K562 (cell line): ENCODE data around the gene PRKCQ. TPM values are rescaled to one million over a fixed set of nuclear protein-coding genes. Genes with fewer than 3 reads are reported as not detected.
A peak's percentile ranks its signal among the peaks of the same experiment; 100 is the strongest.

Experiments
- CBFA2T3 ChIP-seq: fragments of 450-650 bp; IDR thresholded peaks from 2 replicates; pipeline ENCODE4 v1.6.1; 2017
- CREM ChIP-seq: IDR thresholded peaks from 2 replicates; pipeline ENCODE4 v1.6.1; 2014; ENCODE audit warnings: antibody characterized with exemption, low read depth
- DACH1 ChIP-seq: fragments of 450-650 bp; IDR thresholded peaks from 2 replicates; pipeline ENCODE4 v1.6.1; 2018; ENCODE audit not compliant: partially characterized antibody
- E2F3 ChIP-seq: fragments of 250-450 bp; sonication (Bioruptor Pico); IDR thresholded peaks from 2 replicates; pipeline ENCODE4 v1.4.0; 2020; ENCODE audit warnings: mild to moderate bottlenecking
- ERF ChIP-seq: fragments of 450-650 bp; formaldehyde crosslinking; IDR thresholded peaks from 2 replicates; pipeline ENCODE4 v1.4.0; 2020; ENCODE audit warnings: mild to moderate bottlenecking, mixed read lengths
- GABPB2 ChIP-seq: fragments of 250-450 bp; sonication (Bioruptor Pico); conservative IDR thresholded peaks from 2 replicates; pipeline ENCODE4 v1.5.1; 2021; ENCODE audit warnings: mild to moderate bottlenecking
- HDAC2 ChIP-seq: fragments of 450-650 bp; IDR thresholded peaks from 2 replicates; pipeline ENCODE4 v1.6.1; 2016; ENCODE audit warnings: mild to moderate bottlenecking
- HDGF ChIP-seq: fragments of 450-650 bp; IDR thresholded peaks from 2 replicates; pipeline ENCODE4 v1.6.1; 2016
- HLTF ChIP-seq: fragments of 450-650 bp; IDR thresholded peaks from 2 replicates; pipeline ENCODE4 v1.6.1; 2016
- KDM4B ChIP-seq, 2 experiments: fragments of 450-650 bp in 1 of 2; sonication (generic) in 1 of 2; IDR thresholded peaks; 2 replicates each; pipeline ENCODE4 v1.6.1; 2016 to 2017; ENCODE audit warnings: borderline replicate concordance in 2 of 2, antibody characterized with exemption in 1 of 2, low read depth in 1 of 2, mild to moderate bottlenecking in 1 of 2
- POLR2H ChIP-seq: IDR thresholded peaks from 2 replicates; pipeline ENCODE4 v1.6.1; 2016; ENCODE audit warnings: missing genetic modification characterization, low read depth, mild to moderate bottlenecking, control low read depth, missing compliant biosample characterization, moderate library complexity
- RB1 ChIP-seq: fragments of 450-650 bp; IDR thresholded peaks from 2 replicates; pipeline ENCODE4 v1.6.1; 2017; ENCODE audit warnings: low read depth, mild to moderate bottlenecking
- SMARCB1 ChIP-seq: IDR thresholded peaks from 2 replicates; pipeline ENCODE4 v1.6.1; 2011; ENCODE audit warnings: improper control_type of control experiment, low read depth; ENCODE audit not compliant: insufficient read length
- TSC22D4 ChIP-seq: fragments of 450-650 bp; IDR thresholded peaks from 2 replicates; pipeline ENCODE4 v1.6.1; 2016; ENCODE audit warnings: missing genetic modification characterization, missing biosample characterization, control low read depth
- ZNF232 ChIP-seq: sonication (generic); formaldehyde crosslinking; IDR thresholded peaks from 2 replicates; pipeline ENCODE4 v1.8.0; 2022; ENCODE audit warnings: mild to moderate bottlenecking, missing genetic modification reagents
- ZNF324 ChIP-seq: fragments of 250-450 bp; sonication (Bioruptor Pico); IDR thresholded peaks from 2 replicates; pipeline ENCODE4 v1.4.0; 2020; ENCODE audit warnings: mild to moderate bottlenecking
- ZNF785 ChIP-seq: fragments of 250-450 bp; sonication (Bioruptor Pico); IDR thresholded peaks from 2 replicates; pipeline ENCODE4 v1.4.0; 2020; ENCODE audit warnings: mild to moderate bottlenecking
- polyA plus RNA-seq, 8 experiments: library from polyadenylated mRNA; depleted of rRNA in 4 of 8; stranded (reverse) in 5 of 8; unstranded in 3 of 8; fragments of >200 nt; fragmentation: Nextera tagmentation in 2 of 8; fragmentation: Illumina TruSeq in 1 of 8; extraction: Ambion mirVana in 2 of 8; extraction: Trizol in 1 of 8; gene quantifications; 2 replicates each; pipeline versions ENCODE4 v1.2.1 to v1.2.3, GENCODE V29; 2011 to 2014; ENCODE audit warnings: inconsistent platforms in 1 of 8, missing spikeins in 1 of 8
- total RNA-seq, 7 experiments: library from RNA; depleted of rRNA in 6 of 7; stranded (reverse); fragments of >200 nt in 6 of 7; fragmentation: Illumina TruSeq in 2 of 7; extraction: Trizol in 2 of 7; gene quantifications; 2 replicates each; pipeline versions ENCODE4 v1.2.1 to v1.2.3, GENCODE V29; 2011 to 2021; ENCODE audit warnings: low replicate concordance in 1 of 7
- TF ChIP-seq, protein P1 (sequence below): sonication (generic); formaldehyde crosslinking; IDR thresholded peaks from 2 replicates; pipeline ENCODE4 v1.8.1; 2023; ENCODE audit warnings: mild to moderate bottlenecking, missing genetic modification reagents, moderate library complexity
- TF ChIP-seq, protein P2 (sequence below): fragments of 450-650 bp; formaldehyde crosslinking; IDR thresholded peaks from 2 replicates; pipeline ENCODE4 v1.4.0; 2020; ENCODE audit warnings: mild to moderate bottlenecking, moderate library complexity
- TF ChIP-seq, protein P3 (sequence below): sonication (generic); formaldehyde crosslinking; IDR thresholded peaks from 2 replicates; pipeline ENCODE4 v1.8.0; 2023; ENCODE audit warnings: mild to moderate bottlenecking, missing genetic modification reagents
- TF ChIP-seq, protein P4 (sequence below), 3 experiments: fragments of 200-800 bp in 1 of 3; sonication (Bioruptor generic) in 1 of 3; sonication (generic) in 1 of 3; formaldehyde crosslinking in 1 of 3; IDR thresholded peaks; 2 replicates each; pipeline versions ENCODE4 v1.6.1 to v1.8.0; 2016 to 2022; ENCODE audit warnings: mild to moderate bottlenecking in 2 of 3, missing compliant biosample characterization in 2 of 3, missing genetic modification characterization in 2 of 3, missing genetic modification reagents in 1 of 3
- TF ChIP-seq, protein P5 (sequence below): fragments of 450-650 bp; formaldehyde crosslinking; IDR thresholded peaks from 2 replicates; pipeline ENCODE4 v1.4.0; 2022; ENCODE audit warnings: missing genetic modification characterization

Gene PRKCQ
- total and polyA plus RNA-seq, 9 of the 15 experiments (the other 6 are each of a cell fraction or from before 2014, with no cell fraction given), result 4.4 to 23.3 (median 14.6) TPM

DNA sequence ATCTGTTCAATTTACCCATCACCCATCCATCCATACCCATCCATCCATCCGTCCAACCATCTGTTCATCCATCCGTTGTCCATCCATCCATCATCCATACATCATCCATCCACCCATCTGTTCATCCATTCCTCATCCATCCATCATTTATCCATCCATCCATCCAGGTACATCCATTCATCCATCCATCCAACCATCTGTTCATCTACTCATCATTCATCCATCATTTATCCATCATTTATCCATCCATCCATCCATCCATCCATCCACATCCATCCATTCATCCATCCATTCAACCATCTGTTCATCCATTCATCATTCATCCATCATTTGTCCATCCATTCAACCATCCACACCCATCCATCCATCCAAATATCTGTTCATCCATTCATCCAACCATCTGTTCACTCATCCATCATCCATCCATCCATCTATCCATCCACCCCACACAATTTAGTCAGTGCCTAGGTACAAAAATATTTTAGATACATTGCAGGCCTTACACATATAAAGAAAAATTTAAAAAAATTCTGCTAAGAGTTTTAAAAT is 119.1 kb downstream of the PRKCQ start (continued):
- TF ChIP-seq, protein P1, sequence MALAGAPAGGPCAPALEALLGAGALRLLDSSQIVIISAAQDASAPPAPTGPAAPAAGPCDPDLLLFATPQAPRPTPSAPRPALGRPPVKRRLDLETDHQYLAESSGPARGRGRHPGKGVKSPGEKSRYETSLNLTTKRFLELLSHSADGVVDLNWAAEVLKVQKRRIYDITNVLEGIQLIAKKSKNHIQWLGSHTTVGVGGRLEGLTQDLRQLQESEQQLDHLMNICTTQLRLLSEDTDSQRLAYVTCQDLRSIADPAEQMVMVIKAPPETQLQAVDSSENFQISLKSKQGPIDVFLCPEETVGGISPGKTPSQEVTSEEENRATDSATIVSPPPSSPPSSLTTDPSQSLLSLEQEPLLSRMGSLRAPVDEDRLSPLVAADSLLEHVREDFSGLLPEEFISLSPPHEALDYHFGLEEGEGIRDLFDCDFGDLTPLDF, result no peak
- TF ChIP-seq, protein P2, sequence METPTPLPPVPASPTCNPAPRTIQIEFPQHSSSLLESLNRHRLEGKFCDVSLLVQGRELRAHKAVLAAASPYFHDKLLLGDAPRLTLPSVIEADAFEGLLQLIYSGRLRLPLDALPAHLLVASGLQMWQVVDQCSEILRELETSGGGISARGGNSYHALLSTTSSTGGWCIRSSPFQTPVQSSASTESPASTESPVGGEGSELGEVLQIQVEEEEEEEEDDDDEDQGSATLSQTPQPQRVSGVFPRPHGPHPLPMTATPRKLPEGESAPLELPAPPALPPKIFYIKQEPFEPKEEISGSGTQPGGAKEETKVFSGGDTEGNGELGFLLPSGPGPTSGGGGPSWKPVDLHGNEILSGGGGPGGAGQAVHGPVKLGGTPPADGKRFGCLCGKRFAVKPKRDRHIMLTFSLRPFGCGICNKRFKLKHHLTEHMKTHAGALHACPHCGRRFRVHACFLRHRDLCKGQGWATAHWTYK (CRISPR knock-in tag), result no peak
- TF ChIP-seq ERF (CRISPR knock-in tag) (no peak), ZNF324 (CRISPR knock-in tag) (no peak), SMARCB1 (no peak), ZNF785 (CRISPR knock-in tag) (no peak), GABPB2 (CRISPR knock-in tag) (no peak), ZNF232 (CRISPR knock-in tag) (no peak), E2F3 (no peak), HDAC2 (no peak), RB1 (no peak), DACH1 (no peak), CBFA2T3 (no peak), KDM4B (IDR thresholded peaks at IDR 0.05; ENCODE audit: borderline replicate concordance in 2 of 2, low read depth in 1 of 2) (no peak), CREM (no peak), TSC22D4 (peak; percentile 87; the same call in 1 of the 2 replicates), HDGF (no peak), POLR2H (tag) (no peak), HLTF (no peak)
- TF ChIP-seq, protein P3, sequence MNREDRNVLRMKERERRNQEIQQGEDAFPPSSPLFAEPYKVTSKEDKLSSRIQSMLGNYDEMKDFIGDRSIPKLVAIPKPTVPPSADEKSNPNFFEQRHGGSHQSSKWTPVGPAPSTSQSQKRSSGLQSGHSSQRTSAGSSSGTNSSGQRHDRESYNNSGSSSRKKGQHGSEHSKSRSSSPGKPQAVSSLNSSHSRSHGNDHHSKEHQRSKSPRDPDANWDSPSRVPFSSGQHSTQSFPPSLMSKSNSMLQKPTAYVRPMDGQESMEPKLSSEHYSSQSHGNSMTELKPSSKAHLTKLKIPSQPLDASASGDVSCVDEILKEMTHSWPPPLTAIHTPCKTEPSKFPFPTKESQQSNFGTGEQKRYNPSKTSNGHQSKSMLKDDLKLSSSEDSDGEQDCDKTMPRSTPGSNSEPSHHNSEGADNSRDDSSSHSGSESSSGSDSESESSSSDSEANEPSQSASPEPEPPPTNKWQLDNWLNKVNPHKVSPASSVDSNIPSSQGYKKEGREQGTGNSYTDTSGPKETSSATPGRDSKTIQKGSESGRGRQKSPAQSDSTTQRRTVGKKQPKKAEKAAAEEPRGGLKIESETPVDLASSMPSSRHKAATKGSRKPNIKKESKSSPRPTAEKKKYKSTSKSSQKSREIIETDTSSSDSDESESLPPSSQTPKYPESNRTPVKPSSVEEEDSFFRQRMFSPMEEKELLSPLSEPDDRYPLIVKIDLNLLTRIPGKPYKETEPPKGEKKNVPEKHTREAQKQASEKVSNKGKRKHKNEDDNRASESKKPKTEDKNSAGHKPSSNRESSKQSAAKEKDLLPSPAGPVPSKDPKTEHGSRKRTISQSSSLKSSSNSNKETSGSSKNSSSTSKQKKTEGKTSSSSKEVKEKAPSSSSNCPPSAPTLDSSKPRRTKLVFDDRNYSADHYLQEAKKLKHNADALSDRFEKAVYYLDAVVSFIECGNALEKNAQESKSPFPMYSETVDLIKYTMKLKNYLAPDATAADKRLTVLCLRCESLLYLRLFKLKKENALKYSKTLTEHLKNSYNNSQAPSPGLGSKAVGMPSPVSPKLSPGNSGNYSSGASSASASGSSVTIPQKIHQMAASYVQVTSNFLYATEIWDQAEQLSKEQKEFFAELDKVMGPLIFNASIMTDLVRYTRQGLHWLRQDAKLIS (CRISPR knock-in tag), result no peak
- TF ChIP-seq, protein P4, sequence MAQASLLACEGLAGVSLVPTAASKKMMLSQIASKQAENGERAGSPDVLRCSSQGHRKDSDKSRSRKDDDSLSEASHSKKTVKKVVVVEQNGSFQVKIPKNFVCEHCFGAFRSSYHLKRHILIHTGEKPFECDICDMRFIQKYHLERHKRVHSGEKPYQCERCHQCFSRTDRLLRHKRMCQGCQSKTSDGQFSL (CRISPR knock-in tag; IDR thresholded peaks at IDR 0.05), result no peak
- TF ChIP-seq, protein P4 (tag; IDR thresholded peaks at IDR 0.05), result no peak
- TF ChIP-seq, protein P5, sequence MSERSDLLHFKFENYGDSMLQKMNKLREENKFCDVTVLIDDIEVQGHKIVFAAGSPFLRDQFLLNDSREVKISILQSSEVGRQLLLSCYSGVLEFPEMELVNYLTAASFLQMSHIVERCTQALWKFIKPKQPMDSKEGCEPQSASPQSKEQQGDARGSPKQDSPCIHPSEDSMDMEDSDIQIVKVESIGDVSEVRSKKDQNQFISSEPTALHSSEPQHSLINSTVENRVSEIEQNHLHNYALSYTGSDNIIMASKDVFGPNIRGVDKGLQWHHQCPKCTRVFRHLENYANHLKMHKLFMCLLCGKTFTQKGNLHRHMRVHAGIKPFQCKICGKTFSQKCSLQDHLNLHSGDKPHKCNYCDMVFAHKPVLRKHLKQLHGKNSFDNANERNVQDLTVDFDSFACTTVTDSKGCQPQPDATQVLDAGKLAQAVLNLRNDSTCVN (CRISPR knock-in tag), result peak; percentile 42; the same call in 1 of the 2 replicates
